ENCODE results near the gene HSPA9.
A peak's percentile ranks its signal among the peaks of the same experiment; 100 is the strongest.

The HSPA9 gene

DNA sequence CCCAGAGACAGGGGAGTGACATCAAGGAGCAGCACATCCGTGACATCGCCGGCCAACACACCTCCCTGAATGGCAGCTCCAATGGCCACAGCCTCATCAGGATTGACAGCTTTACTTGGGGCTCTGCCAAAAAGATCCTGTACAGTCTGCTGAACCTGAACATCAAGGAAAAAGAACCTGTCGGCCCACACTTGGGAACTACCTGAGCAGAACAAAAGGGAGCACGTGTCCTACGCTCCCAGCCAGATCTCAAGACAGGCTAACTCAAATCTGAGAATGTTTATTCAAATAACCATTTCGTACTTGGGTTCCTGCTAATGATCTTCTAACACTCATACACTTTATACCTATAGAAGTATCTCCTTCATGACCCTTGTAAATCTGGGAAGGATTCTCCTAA, 15.3 kb downstream of the HSPA9 start:
- no peak for DNase-seq

DNA sequence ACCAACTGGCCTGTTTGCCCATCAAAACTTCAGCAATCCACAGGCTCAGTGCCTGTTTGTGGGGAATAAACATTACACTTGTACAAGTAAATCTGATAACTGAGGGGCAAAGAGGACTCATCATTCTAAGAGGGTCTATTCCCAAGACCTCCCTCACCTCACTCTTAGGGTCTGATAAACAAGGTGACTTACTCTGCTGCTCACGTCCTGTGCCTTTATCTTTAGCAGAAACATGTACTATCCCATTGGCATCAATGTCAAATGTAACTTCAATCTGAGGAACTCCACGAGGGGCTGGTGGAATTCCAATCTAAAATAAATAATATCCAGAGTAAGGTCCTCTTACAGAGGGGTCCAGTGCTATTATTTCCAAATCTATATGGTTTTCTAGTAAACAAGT, 17.5 kb downstream of the HSPA9 start:
- DNase-seq: no peak

DNA sequence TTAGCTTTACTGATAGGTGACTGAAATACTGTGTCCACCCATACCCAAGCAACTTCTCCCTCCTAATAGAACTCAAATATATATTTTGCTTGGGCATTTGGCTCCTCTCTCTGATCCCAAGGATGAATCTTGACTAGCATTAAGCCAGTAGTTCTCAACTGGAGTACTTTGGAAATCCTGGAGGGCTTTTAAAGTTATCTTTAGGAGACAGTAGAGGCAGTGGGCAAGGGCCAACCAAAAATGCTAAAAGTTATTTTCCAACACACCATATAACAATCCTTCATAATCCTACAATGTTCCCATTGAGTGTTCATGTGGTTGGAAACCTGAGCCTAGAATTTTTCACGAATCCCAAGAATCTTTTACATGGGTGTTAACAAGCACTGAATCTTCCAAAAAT, 21.1 kb downstream of the HSPA9 start:
- no peak for DNase-seq

DNA sequence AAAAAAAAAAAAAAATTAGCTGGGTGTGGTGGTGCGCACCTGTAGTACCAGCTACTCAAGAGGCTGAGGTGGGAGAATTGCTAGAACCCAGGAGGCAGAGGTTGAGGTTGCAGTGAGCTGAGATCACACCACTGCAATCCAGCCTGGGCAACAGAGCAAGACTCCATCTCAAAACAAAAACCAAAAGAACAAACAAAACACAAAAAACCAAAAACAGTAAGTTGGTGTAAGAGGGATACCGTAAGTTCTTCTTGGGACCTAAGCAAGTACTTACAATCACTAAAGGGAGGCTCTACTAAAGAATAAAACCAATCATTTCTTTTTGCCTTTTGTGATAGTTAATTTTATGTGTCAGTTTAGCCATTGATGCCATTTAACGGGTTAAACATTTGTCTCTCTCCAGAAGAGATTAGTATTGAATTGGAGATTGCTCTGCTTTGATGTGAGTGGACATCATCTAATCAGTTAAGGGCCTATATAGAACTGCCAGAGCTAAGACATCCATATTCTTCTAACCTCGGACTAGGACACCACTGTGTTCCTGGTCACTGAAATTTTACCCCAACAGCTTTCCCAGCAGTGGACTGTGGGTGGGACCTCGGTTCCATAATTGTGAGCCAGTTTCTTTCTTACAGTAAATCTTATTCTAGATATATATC, 21.6 kb downstream of the HSPA9 start:
- DNase-seq: no peak

DNA sequence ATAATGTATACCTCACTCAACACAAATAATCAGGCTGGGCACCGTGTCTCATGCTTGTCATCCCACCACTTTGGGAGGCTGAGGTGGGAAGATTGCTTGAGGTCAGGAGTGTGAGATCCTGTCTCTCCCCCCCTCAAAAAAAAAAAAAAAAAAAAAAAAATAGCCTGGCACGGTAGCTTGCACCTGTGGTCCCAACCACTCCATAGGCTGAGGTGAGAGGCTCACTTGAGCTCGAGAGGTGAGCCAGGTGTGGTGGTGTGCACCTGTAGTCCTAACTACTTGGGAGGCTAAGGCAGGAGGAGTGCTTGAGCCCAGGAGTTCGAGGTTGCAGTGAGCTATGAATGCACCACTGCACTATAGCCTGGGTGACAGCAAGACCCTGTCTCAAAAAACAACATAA, 22.5 kb downstream of the HSPA9 start:
- no peak for DNase-seq

DNA sequence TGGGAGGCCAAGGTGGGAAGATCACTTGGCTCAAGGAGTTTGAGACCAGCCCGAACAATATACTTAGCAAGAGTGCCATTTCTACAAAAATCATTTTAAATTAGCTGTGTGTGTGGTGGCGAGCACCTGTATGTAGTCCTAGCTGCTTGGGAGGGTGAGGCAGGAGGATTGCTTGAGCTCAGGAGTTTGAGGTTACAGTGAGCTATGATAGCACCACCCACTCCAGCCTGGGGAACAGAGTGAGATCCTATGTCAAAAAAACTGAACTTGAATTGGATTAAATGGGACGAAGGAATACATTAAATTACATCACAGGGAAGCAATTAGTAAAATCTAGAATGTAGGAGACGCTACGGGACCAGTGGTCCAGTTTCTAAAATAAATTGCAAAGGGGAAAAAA, 25.8 kb downstream of the HSPA9 start:
- DNase-seq: no peak

DNA sequence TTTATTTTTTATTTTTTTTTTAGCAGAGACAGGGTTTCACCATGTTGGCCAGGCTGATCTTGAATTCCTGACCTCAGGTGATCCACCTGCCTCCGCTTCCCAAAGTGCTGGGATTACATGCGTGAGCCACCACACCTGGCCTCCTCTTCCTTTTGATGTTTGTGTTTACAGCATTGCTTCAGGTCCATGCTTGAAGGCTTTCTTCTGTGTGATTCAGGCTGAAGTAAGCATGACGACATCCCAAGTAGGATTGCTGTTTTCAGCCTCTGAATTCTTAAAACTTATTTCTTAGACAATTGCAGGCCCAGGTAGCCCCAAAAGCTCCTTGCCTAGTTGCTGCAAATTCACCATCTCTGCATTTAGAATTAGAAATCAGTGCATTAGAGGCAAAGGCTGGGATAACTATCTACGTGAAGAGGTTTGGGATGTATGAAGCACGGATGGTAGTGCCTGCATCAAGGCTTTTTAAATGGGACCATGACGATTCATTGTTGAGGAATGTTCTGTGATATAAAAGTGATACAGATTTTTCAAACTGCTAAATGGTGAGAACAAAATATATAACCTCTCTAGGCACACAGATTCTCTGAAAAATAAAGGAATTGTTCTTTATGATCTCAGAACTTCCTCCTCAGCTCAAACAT, 29.2 kb downstream of the HSPA9 start:
- DNase-seq: no peak

DNA sequence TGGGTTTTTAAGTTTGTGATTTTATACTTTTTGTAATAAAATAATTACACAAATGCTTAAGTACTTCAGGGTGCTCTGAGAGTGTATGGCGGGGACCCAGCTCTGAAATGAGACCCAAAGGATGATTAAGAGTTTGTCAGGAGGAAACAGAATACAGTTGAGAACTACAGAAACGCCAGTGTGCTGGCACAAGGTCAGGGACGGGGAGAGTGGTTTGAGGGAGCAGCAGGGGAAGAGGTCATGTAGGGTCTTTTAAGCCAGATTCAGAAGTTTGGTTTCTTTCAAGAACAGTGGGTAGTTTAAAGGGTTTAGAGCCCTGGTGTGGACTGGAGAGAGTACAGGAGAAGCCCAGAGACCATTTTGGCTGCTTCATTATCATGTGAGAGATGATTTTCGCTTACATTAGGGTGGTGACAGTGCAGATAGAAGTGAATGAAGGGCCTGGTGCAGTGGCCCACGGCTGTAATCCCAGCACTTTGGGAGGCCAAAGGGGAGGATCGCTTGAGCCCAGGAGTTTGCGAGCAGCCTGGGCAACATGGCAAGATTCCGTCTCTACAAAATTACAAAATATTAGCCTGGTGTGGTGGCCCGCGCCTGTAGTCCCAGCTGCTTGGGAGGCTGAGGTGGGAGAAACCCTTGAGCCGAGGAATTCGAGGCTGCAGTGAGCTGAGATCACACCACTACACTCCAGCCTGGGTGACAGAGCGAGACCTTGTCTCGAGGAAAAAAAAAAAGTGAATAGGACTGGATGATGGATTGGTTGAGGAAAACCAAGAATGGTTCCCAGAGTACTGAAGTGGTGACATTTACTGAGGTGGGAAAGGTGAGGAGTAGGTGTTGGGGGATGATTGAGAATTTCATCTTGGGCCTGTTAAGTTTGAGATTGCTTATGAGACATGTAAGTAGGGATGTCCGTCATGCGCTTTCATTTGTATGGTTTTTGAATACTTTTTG, 30.7 kb downstream of the HSPA9 start:
- peak in 1 of 2 donors; percentile 18 for DNase-seq

DNA sequence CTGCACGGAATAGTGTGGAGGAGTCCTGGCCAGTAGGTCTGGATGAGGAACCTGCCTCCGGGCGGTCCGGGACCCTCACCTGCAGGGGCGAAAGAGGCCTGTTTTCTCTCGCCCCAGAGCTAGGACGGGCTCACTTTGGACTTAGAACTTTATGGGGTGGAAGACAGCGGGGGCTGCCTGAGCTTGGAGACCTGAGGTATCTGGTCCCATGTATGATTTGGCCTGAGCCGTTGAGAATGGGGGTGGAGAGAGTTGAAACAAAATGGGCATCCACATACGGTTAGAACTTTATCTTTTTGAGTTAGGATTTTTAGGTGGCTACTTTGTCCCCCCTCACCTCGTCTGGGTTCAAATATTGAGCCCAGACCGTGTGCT, 31.5 kb downstream of the HSPA9 start:
- DNase-seq: no peak

DNA sequence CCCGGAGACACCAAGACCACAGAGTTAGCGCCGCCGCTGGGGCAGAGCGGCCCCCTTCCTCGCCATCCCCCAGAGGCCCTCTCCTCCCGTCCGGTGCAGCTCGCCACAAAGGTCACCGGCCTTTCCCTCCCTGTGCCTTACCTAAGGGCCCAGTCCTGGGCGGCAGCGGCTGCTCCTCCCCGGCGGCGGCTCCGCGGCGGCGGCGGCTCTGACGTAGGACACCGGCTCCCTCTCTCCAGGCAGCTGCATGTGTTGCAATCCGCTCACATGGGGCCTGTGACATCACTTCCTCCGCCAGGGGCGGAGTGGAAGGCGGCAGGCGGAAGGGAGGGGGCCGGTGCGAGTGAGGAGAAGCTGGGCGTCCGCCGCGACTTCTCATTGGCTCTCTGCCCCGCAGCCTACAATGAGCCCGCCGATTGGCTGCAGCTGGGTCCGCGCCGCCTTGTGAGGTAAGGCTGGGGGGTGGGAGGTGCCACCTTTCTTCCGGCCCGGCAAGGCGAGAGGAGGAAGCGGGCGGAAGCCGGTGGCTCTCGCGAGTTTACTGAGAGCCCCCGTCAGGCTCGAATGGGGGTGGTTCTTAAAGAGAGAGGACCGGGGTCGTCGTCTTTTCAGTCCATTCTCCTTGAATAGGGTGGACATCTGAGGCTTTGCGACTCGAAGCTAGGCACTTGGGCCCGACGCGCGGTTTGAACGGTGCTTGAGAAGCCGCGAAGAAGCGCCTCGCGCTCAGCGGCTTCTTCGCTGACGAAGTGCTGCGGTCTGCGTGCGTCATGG, 32.1 kb downstream of the HSPA9 start, which contains the start of gene ETF1:
TSS of gene ETF1 (minus strand) at position 281 of the 774 bp plus-strand sequence. CDS start 318 bp downstream, outside the sequence.
- DNase-seq: peak; percentile 100

DNA sequence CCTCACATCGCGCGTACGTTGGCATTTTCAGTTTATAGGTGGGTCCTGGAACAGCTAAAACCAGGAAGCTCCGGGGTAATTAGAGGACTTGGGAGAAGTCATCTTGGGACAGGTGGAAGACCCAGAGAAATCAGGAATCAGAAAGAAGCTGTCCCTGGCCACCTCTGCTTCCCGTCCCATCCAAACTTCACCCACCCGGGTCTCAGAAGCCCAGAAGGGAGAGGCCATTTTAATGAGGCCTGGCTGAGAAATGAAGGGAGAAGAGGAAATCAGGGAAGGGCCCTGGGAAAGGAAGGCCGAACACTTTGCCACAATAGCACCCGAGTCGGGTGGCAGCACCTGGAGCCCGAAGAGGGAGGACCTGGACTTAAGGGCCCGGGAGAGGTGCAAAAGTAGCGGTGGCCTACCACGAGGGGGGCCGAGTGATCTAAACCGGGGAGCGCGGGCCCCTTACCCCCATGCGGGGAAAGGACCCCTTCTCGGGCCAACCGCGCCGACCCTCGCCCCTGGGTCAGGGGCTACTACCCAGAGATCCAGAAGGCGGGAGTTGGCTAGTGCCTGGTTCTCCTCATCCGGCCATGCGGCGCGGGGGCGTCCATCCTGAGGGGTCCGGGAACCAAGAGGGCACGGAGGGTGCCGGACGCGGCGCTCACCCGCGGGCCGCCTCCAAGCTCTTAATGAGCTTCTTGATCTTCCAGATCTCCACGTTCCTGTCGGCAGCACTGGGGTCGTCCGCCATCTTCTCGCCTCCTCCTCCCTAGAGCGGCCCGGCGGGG, 32.8 kb downstream of the HSPA9 start:
- DNase-seq: peak; percentile 12 to 16

DNA sequence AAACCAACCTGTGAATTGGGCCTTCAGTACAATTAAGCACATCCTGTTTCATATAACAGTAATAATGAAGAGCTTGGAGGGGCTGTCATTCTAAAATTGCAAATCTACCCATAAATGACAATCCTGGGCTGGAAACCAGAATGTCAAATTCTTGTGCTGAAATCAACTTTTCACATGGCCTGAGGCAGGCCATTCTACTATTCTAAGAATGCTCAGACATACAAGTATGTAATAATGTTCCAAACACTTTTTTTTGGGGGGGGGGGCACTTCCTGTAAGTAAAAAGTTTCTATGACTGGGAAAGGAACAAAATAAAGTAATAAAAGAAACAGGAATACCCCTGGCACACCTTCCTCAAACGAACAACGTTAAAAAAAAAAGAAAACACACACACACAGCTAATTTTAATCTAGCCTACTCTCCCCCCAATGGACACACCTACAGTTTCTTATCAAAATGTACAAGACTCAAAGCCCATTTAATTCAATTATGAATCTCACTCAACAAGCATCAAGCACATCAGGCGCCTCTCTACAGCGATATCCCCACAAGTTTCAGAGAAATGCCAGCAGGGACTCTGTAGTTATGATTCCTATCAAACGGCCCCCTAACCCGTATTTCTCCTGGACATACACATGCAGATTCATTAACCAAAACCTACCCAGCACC, 33.6 kb downstream of the HSPA9 start:
- no peak for DNase-seq

DNA sequence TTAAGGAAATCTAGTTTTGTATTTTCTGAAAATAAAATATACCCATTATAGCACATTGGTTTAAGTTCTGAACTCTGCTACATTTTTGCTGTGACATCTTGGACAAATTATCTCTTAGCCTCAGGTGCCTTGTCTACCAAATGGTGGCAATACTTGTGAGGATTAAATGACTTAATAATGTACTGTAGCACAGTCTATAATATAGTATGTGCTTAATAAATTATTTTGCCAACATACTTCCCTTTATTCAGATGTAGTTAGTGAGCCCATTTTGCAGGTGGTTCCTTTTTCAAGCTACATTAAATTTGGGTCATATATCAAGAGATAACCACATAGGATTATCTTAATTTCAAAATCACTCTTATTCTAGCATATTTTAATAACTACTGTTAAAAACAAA, 35.4 kb downstream of the HSPA9 start:
- DNase-seq: no peak

DNA sequence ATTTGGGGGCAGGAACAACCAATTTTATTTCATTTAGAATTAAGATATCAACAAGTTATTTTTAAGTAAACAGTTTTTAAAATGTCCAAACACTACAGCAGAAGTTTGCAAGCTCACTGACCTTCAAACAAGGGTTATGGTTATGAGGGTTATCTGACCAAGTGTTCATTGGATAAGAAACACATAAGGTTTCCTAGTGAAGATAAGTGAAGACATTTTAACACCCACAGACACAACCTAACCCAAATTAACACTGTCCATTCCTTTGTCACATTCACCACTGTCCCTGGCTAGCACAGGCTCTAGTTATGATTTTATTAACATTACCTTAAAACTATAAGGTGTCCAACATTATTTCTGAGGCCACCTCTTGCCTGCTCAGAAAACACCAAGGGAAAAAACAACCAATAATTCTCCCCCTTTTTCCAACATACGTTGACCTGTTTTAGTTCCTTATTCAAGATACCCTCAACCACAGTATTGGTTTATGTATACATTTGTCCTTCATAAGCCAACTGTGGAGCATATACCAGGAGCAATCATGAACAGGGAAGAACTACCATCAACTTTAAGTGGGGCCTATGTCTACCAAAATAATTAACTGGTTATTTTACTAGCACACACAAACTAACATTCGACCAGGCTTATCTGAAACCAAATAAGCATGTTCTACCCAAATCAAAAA, 36.1 kb downstream of the HSPA9 start:
- DNase-seq: no peak

DNA sequence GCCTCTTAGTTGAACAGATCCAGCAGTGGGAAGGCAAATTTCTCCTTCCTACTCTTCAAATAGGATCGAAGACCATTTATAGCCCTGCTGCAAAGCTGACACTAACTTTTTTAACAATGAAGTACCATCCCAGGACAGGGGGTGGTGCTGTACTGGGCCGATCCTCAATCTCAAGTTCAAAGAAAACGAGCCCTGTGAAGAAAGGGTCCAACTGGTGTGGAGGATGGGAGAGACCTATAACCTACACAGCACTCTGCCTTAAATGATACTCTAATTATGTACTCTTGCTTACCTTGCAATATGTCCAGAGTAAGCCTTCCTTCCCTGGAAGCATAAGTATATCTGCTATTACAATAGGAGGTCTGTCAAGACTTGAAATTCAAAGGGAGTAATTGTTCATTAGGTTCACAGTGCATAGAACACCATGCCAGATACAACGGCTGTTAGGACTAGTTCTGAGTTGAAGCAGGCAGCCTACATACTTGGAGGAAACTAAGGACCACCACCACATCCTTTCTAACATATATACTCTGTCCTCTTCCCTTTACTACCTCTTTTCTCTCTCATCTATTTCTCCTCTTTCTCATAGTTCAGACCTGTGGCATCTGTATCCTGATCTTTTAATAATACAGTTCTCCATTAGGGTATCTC, 38.4 kb downstream of the HSPA9 start:
- DNase-seq: peak in 1 of 2 donors; percentile 30

DNA sequence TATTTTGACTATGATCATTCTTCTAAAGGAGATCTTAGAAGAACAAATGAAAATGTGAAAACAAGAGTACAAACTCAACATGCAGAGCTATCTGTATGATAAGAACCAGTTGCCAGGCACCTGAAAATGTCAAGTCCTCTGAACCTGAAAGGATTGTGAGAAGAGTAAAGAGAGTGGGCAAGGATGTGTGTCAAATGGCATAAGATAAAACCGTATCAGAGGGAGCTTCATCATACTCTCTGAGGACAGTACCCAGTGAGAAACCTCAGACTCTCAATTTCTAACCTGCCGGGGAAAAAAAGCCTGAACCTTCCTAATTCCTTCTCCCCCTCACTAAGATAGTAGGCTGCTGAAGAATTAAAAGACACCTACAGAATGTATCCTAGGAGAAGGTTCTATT, 39.0 kb downstream of the HSPA9 start:
- DNase-seq: no peak

DNA sequence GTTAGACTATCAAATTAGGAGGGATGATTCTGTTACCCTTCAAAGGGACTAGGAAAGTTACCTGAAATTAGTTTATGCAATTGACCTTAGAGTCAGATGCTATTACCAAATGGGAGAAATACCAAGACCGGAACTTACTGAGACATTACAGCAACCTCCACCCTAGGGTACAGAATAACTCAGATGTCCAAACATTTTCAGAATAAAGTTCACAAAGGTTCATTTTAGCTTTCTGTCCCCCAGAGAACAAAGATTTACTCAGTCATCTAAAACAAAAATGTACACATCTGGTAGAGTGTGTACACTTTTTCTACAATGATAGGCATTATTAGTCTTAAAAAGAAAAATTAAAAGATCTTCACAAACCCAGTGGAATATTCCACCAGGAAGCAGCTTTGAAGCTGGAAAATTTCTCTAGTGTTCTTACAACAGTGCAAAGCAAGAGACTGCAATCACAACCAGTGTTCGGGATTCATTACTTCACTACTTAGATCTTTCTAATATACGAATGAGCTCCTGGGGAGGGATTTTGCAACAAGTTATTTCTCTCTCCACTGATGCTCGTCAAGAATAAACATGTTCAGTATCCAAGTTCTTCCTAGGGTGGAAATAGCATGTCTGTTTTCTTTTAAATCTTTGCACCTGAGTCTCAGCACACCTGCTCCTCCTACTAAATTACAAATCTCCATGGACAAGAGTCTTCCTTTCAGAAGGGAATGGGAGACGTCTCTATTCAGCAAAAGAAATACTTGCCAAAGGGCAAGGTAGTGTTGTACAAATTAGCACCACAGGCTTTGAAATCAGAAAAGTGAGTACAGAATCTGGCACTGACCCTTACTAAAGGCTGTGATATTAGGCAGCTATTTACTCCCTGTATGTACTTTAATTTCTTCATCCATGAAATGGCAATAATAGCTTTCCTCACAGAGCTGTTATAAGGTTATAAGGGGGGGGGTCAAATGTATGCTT, 40.9 kb downstream of the HSPA9 start:
- DNase-seq: no peak

DNA sequence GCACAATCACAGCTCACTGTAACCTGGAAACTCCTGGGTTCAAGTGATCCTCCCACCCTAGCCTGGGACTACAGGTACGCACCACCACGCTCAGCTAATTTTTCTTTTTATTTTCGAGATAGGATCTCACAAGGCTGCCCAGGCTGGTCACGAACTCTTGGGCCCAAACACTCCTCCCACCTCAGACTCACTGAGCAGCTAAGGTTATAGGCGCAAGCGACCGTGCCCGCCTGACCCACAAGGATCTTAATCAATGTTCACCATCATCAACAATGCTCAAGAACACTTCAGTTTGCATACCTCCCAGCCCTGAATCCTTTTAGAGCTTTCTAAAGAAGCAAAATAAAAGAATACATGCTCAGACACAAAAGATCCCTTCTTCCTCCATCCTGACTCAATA, 45.4 kb downstream of the HSPA9 start:
- no peak for DNase-seq
